Measurements from ENCODE around the gene NXPE3.

Gene NXPE3

DNA sequence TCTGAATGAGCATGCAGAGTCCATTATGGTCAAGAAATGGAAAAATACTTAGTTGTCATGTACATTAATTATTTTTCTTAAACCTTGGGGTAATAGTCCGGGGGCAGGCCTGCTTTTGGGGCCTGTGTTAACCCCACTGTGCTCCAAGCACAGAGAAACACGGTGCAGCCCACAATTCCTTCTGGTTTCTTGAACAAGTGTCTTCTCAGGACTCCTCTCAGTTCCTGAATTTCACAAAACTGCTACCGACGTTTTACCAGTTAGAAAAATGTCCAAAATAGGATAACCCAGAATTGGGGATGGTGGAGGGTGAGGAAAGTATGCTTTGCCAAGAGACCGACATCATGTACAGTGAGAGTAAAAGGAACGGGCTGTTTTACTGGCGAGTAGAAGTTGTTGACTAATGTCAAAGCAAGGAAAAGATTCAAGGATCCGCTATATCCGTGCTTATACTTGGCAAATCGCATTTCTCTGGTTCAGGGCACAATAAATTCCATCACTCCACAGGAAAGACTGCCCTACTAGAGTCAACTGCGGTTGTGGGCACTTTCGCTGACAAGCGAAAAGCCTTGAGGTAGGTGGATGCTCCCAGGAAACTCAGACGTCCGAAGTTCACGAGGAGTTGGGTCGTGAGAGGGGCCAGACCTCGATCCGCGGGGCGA is 495 bp upstream of the NXPE3 start:
- Histone ChIP-seq H3K4me1 (ENCODE audit: insufficient read depth, low read length) (peaks cover 30% of the 10 kb centered on the region), H2AFZ (ENCODE audit: low read depth, low read length) (peak overlapping the region; percentile 91), H3K27me3 (ENCODE audit: insufficient read depth, low read length) (no peaks in the 10 kb centered on the region), H3K4me3 (ENCODE audit: low read length) (peak overlapping the region; percentile 56), H3K36me3 (ENCODE audit: insufficient read depth, low read length) (peaks cover 4% of the 10 kb centered on the region), H3K9me3 (ENCODE audit: low read length) (no peaks in the 10 kb centered on the region)

DNA sequence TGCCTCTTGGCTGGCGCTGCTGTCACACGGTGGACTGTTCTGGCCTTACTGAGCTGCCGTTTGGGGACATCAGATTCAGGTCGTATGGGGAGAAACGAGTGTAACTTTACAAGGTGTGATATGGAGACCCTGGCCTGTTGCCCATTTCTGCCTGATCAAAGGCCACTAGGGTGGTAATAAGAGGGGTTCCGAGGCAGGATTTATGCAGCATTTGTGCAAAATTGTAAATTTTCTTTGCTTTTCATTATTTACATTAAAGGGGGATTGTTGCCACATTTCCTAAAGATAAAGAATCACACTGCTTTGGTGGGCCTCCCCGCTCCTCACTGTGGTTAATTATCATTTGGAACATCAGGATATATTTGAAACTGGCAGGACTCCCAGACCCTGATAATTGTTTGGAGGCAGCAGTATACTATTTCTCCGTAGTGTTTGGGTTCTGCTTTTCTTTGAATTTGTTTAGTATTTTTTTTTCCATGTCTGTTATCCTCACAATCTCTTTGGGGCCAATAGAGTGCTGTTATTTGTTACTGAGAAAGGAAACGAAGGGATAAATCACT is 891 bp downstream of the NXPE3 start:
- Histone ChIP-seq H3K4me3 (ENCODE audit: low read length) (peak overlapping the region; percentile 56), H2AFZ (ENCODE audit: low read depth, low read length) (peak overlapping the region; percentile 91), H3K4me1 (ENCODE audit: insufficient read depth, low read length) (peaks cover 30% of the 10 kb centered on the region), H3K36me3 (ENCODE audit: insufficient read depth, low read length) (peaks cover 15% of the 10 kb centered on the region), H3K9me3 (ENCODE audit: low read length) (no peaks in the 10 kb centered on the region), H3K27me3 (ENCODE audit: insufficient read depth, low read length) (no peaks in the 10 kb centered on the region)

DNA sequence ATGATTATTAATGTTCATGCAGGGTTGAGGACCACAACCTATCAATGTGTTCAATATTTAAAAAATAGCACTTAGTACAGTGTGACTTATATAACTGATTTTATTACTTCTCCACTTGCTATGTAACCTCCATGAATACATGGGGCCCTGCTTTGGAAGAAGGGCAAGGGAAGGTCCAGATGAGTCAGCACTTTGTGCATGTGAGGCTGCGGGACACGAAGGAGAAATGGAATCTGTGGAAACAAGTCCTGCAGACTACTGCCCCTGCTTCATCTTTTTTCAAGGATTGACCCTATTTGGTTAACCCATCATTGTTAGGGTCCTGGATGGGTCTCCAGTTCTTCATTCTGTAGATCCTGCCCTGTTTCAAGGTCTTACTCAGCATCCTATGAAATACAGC is 1.6 kb downstream of the NXPE3 start:
- H3K4me3 ChIP-seq (ENCODE audit: low read length): peak overlapping the region; percentile 56
- H3K4me1 ChIP-seq (ENCODE audit: insufficient read depth, low read length): peaks cover 30% of the 10 kb centered on the region
- no peaks in the 10 kb centered on the region for H3K27me3 ChIP-seq (ENCODE audit: insufficient read depth, low read length)
- H2AFZ ChIP-seq (ENCODE audit: low read depth, low read length): peak overlapping the region; percentile 91
- H3K36me3 ChIP-seq (ENCODE audit: insufficient read depth, low read length): peaks cover 20% of the 10 kb centered on the region
- no peaks in the 10 kb centered on the region for H3K9me3 ChIP-seq (ENCODE audit: low read length)

DNA sequence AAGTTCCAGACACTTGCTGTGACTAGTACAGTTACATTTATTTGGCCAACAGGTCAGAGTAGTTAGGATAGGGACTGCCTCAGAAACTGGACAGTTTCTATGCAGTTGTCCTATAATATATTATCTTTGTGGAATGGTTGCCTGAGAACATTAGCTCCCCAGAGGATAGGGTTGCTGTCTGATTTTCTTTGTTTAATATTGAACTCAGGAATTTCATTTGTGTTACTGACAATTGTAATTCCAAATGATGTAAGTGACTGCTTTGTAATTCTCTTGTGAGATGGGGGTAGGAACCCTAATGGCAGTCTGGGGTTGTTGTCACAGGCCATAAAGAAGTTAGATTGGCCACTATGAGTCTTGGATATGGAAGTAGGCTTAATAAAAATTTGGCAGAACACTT is 2.2 kb downstream of the NXPE3 start:
- Histone ChIP-seq H3K4me3 (ENCODE audit: low read length) (peak overlapping the region; percentile 56), H3K36me3 (ENCODE audit: insufficient read depth, low read length) (peaks cover 25% of the 10 kb centered on the region), H3K9me3 (ENCODE audit: low read length) (no peaks in the 10 kb centered on the region), H2AFZ (ENCODE audit: low read depth, low read length) (no peak overlapping the region), H3K4me1 (ENCODE audit: insufficient read depth, low read length) (peaks cover 30% of the 10 kb centered on the region), H3K27me3 (ENCODE audit: insufficient read depth, low read length) (no peaks in the 10 kb centered on the region)

DNA sequence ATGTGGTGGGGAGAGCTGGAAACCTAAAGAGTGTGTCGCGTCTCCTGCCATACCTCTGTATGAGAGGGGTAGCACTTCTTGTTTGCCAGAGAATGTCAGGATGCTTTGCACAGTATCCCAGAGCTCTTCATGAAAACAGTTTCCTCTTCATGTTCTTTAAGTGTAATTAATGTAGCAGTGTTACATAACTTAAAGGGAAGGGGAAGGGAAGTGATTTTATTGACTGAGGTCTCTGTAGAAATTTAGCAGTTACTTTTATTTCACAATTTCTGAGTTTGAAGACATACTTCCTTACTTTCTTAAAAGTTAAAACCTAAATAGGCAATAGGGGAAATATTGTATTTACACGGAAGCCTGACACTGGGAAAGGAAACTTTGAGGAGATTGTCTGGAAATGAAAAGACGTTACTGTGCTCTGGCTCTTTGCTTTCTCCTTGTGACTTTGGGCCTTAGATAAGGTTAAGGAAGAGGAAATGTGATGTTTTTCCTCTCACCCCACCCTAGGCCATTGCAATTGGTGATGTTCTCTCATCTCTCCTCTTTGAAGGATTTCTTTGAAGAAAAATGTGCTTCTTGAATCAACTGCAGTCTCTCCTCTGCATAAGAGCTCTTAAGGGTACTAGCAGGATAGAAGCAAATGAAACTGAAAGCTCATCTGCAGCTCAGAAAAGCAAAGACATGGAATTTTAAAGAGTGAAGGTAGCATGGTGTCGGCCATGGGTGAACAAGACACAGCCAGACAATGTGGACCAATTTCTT is 6.0 kb downstream of the NXPE3 start:
- Histone ChIP-seq H3K27me3 (ENCODE audit: insufficient read depth, low read length) (no peaks in the 10 kb centered on the region), H3K36me3 (ENCODE audit: insufficient read depth, low read length) (peaks cover 49% of the 10 kb centered on the region), H2AFZ (ENCODE audit: low read depth, low read length) (no peak overlapping the region), H3K4me3 (ENCODE audit: low read length) (no peak overlapping the region), H3K9me3 (ENCODE audit: low read length) (no peaks in the 10 kb centered on the region), H3K4me1 (ENCODE audit: insufficient read depth, low read length) (peaks cover 21% of the 10 kb centered on the region)

DNA sequence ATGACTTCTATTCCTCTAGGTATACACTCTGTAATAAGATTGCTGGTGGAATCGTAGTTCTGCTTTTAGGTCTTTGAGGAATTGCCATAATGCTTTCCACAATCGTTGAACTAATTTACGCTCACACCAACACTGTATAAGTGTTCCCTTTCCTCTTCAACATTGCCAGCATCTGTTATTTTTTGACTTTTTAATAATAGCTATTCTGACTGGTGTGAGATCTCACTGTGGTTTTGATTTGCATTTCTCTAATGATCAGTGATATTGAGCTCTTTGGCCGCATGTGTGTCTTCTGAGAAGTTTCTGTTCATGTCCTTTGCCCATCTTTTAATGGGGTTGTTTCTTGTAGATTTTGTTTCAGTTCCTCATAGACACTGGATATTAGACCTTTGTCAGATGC is 12.8 kb downstream of the NXPE3 start:
- H3K9me3 ChIP-seq (ENCODE audit: low read length): peaks cover 11% of the 10 kb centered on the region
- peaks cover 29% of the 10 kb centered on the region for H3K36me3 ChIP-seq (ENCODE audit: insufficient read depth, low read length)
- H3K27me3 ChIP-seq (ENCODE audit: insufficient read depth, low read length): no peaks in the 10 kb centered on the region
- no peak overlapping the region for H3K4me3 ChIP-seq (ENCODE audit: low read length)
- H3K4me1 ChIP-seq (ENCODE audit: insufficient read depth, low read length): no peaks in the 10 kb centered on the region
- no peak overlapping the region for H2AFZ ChIP-seq (ENCODE audit: low read depth, low read length)

DNA sequence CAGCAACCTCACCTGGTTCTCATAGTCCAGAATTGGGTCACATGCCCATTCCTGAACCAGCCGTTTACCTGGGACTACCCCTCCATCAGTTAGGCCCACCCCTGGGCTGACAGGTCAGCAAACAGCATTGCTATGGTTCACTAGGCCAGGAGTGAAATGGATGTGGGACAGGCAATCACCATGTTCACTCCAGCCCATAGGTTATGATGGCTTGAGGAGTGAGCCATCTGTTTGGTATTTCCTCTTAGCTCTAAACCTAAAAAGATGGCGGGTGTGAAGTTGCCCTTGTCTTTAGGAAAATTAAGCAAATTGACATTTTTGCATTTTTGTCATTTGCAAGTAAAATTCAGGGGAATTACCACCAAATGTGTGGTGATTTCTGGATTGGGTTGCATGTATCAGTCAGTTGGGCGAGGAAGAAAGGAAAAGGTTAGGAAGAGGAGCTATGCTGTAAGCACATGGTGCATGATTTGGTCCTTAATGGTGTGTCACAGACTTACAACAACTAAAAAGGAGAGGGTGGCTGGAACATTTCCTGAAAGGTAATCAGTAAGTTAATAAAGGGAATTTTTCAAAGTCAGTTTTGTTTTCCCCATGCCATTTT is 17.2 kb downstream of the NXPE3 start:
- Histone ChIP-seq H3K4me3 (ENCODE audit: low read length) (no peak overlapping the region), H3K9me3 (ENCODE audit: low read length) (peaks cover 8% of the 10 kb centered on the region), H3K36me3 (ENCODE audit: insufficient read depth, low read length) (peaks cover 4% of the 10 kb centered on the region), H3K27me3 (ENCODE audit: insufficient read depth, low read length) (no peaks in the 10 kb centered on the region), H3K4me1 (ENCODE audit: insufficient read depth, low read length) (no peaks in the 10 kb centered on the region), H2AFZ (ENCODE audit: low read depth, low read length) (no peak overlapping the region)

DNA sequence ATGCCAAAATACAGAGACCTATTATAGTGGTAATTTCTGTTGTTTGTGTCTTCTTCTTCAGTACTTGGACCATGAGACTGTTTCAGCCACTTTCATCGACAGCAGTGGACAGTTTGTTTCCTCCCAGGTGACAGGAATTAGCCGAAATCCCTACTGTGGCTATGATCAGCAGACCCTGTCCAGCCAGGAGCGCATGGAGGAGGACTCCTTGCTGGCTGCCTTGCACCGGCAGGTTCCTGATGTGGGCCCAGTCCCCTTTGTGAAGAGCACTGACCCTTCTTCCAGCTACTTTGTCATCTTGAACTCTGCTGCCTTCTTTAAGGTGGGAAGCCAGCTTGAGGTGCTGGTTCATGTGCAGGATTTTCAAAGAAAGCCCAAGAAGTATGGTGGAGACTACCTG is 22.2 kb downstream of the NXPE3 start:
- no peaks in the 10 kb centered on the region for H3K9me3 ChIP-seq (ENCODE audit: low read length)
- no peak overlapping the region for H2AFZ ChIP-seq (ENCODE audit: low read depth, low read length)
- H3K4me1 ChIP-seq (ENCODE audit: insufficient read depth, low read length): no peaks in the 10 kb centered on the region
- no peaks in the 10 kb centered on the region for H3K27me3 ChIP-seq (ENCODE audit: insufficient read depth, low read length)
- H3K4me3 ChIP-seq (ENCODE audit: low read length): no peak overlapping the region
- peaks cover 11% of the 10 kb centered on the region for H3K36me3 ChIP-seq (ENCODE audit: insufficient read depth, low read length)

DNA sequence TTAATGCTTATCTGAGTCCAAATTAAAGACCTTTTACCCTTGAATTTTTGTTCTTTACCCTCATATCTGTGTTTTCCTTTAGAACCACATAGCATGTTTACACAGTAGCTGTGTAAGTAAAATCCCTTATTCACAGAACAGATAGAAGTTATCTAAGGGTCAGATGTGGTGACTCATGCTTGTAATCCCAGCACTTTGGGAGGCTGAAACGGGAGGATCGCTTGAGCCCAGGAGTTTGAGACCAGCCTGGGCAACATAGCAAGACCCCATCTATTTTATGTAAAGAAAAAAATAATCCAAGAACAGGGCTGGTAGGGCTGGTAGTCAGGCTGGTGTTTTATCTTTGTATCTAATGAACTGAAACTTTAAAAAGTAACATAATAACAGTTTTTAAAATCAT is 23.2 kb downstream of the NXPE3 start:
- H3K27me3 ChIP-seq (ENCODE audit: insufficient read depth, low read length): no peaks in the 10 kb centered on the region
- no peaks in the 10 kb centered on the region for H3K4me1 ChIP-seq (ENCODE audit: insufficient read depth, low read length)
- H3K4me3 ChIP-seq (ENCODE audit: low read length): no peak overlapping the region
- no peaks in the 10 kb centered on the region for H3K9me3 ChIP-seq (ENCODE audit: low read length)
- peaks cover 11% of the 10 kb centered on the region for H3K36me3 ChIP-seq (ENCODE audit: insufficient read depth, low read length)
- no peak overlapping the region for H2AFZ ChIP-seq (ENCODE audit: low read depth, low read length)

DNA sequence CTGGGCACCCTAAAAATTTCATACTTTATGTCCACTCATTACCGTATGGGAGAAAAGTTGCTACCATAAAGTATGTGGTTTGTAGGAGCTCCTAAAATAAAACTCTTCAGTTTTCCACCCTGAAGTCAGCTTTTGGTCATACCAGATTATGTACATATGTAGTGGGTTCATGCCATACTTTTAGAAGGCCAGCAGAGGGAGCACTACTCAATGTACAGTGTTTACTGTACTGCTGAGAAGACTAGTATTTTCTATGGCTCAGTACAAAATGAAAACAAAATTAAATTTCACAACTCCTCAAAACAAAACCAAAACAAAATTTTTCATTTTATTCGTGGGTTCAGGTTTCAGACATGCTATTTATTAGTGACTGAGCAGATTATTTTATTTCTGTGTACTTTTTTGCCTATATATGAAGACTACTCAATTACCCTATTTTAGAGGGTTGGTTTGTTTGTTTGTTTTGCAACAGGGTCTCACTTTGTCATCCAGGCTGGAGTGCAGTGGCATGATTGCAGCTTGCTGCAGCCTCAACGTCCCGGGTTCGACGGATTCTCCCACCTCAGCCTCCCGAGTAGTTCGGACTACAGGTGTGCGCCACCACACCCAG is 24.3 kb downstream of the NXPE3 start:
- Histone ChIP-seq H3K4me1 (ENCODE audit: insufficient read depth, low read length) (no peaks in the 10 kb centered on the region), H3K27me3 (ENCODE audit: insufficient read depth, low read length) (no peaks in the 10 kb centered on the region), H3K4me3 (ENCODE audit: low read length) (no peak overlapping the region), H2AFZ (ENCODE audit: low read depth, low read length) (no peak overlapping the region), H3K9me3 (ENCODE audit: low read length) (no peaks in the 10 kb centered on the region), H3K36me3 (ENCODE audit: insufficient read depth, low read length) (peaks cover 11% of the 10 kb centered on the region)

DNA sequence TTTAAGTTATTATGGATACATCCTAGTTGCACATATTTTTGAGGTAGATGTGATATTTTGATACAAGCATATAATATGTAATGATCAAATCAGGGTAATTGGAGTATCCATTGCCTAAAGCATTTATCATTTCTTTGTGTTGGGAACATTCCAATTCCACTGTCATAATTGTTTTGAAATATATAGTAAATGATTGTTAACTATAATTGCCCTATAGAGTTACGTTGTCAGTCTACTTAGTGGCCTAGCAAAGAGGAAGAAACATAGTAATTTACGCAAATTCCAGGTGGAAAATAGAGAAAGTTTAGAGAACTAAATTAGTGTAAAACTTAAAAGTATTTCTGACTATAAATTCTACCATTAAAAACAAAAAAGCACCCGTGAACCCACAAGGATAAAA is 24.9 kb downstream of the NXPE3 start:
- peaks cover 11% of the 10 kb centered on the region for H3K36me3 ChIP-seq (ENCODE audit: insufficient read depth, low read length)
- H3K4me1 ChIP-seq (ENCODE audit: insufficient read depth, low read length): no peaks in the 10 kb centered on the region
- H3K9me3 ChIP-seq (ENCODE audit: low read length): no peaks in the 10 kb centered on the region
- no peak overlapping the region for H2AFZ ChIP-seq (ENCODE audit: low read depth, low read length)
- H3K27me3 ChIP-seq (ENCODE audit: insufficient read depth, low read length): no peaks in the 10 kb centered on the region
- no peak overlapping the region for H3K4me3 ChIP-seq (ENCODE audit: low read length)

DNA sequence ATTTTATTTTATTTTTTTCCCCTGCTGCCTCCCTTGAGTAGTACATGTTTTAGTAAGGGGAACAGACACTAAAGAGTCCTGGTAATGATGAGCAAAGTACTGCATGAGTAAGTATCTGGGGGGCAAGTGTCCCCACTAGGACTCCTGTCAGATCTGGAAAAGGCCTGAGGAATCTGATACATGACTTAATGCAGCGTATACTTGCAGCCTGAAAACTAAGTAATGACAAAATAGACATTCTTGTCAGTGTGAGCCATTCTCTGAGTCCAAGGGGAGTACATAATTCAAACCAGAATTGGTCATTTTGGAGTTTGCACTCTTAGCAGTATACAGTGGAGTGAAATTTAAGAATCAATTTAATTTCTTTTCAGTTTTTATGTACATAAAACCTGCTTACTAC is 27.5 kb downstream of the NXPE3 start:
- no peak overlapping the region for H3K4me3 ChIP-seq (ENCODE audit: low read length)

DNA sequence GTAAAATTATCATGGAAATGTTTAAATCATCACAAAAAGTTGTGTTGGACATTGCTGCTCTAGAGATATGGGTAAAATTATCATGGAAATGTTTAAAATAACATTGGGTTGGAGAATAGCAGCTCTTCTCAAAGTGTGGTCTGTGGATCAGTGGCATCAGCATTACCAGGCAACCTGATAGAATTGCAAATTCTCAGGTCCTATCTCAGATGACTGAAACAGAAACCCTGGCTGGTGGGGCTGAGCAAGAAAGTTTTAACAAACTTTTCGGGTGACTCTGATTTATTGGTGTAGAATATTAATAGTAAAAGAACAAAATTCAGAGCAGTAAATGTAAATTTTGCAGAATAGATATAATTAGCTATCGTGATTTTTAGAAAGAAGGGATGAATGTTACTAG is 28.9 kb downstream of the NXPE3 start:
- no peaks in the 10 kb centered on the region for H3K9me3 ChIP-seq (ENCODE audit: low read length)

More for the DNA sequence above, 27.5 kb downstream of the NXPE3 start:
- peaks cover 11% of the 10 kb centered on the region for H3K36me3 ChIP-seq (ENCODE audit: insufficient read depth, low read length)
- H2AFZ ChIP-seq (ENCODE audit: low read depth, low read length): no peak overlapping the region
- no peaks in the 10 kb centered on the region for H3K27me3 ChIP-seq (ENCODE audit: insufficient read depth, low read length)
- H3K9me3 ChIP-seq (ENCODE audit: low read length): no peaks in the 10 kb centered on the region
- H3K4me1 ChIP-seq (ENCODE audit: insufficient read depth, low read length): peaks cover 3% of the 10 kb centered on the region

More for the DNA sequence above, 28.9 kb downstream of the NXPE3 start:
- no peaks in the 10 kb centered on the region for H3K27me3 ChIP-seq (ENCODE audit: insufficient read depth, low read length)
- H3K4me1 ChIP-seq (ENCODE audit: insufficient read depth, low read length): peaks cover 3% of the 10 kb centered on the region
- no peak overlapping the region for H3K4me3 ChIP-seq (ENCODE audit: low read length)
- peaks cover 6% of the 10 kb centered on the region for H3K36me3 ChIP-seq (ENCODE audit: insufficient read depth, low read length)
- no peak overlapping the region for H2AFZ ChIP-seq (ENCODE audit: low read depth, low read length)
